ENCODE data around the gene EFNA3. TPM values are rescaled to one million over a fixed set of nuclear protein-coding genes. Genes with fewer than 3 reads are reported as not detected.

The EFNA3 gene
- total and polyA plus RNA-seq, 2 donors (not counting 1 experiment from before 2014, with no cell fraction given): 0.30 to 0.33 TPM

GRCh38 chr1:155030243-155030795 is 48.3 kb upstream of the EFNA3 start:
- no peak overlapping the region for H3K27ac ChIP-seq (ENCODE audit: insufficient read depth, low read length)
- H3K4me1 ChIP-seq (ENCODE audit: control insufficient read depth, extremely low read depth, insufficient read depth, low read length): no peaks in the 10 kb centered on the region
- no peaks in the 10 kb centered on the region for H4K20me1 ChIP-seq (ENCODE audit: control insufficient read depth, extremely low read depth, insufficient read depth, low read length)
- H3K9ac ChIP-seq (ENCODE audit: insufficient read depth, low read length): no peak overlapping the region
- no peak for DNase-seq (ENCODE audit: low read depth in 2 of 2)
- no peak overlapping the region for H2AFZ ChIP-seq (ENCODE audit: low read length)
- H3K4me3 ChIP-seq (replicated peaks in 1 of 4; ENCODE audit: control extremely low read depth in 1 of 4, insufficient read depth in 1 of 4, low read depth in 3 of 4, low read length in 4 of 4): no peak overlapping the region
- H3K27me3 ChIP-seq (ENCODE audit: control insufficient read depth, insufficient read depth, low read length): peaks cover 3% of the 10 kb centered on the region
- H3K36me3 ChIP-seq (ENCODE audit: control insufficient read depth, insufficient read depth, low read length): no peaks in the 10 kb centered on the region
- TF ChIP-seq EZH2 (IDR thresholded peaks at IDR 0.05; ENCODE audit: low read length, missing control alignments) (no peak), CTCF (conservative IDR thresholded peaks at IDR 0.05 in 1 of 2, IDR thresholded peaks at IDR 0.05 in 1 of 2; ENCODE audit: low read depth in 1 of 2, low read length in 2 of 2) (no peak)
- no peaks in the 10 kb centered on the region for H3K79me2 ChIP-seq (ENCODE audit: control insufficient read depth, insufficient read depth, low read length)
- no peaks in the 10 kb centered on the region for H3K9me3 ChIP-seq (ENCODE audit: control insufficient read depth, insufficient read depth, low read depth, low read length)
- H3K4me2 ChIP-seq (ENCODE audit: extremely low read depth, insufficient read depth, low read length): no peak overlapping the region

DNA sequence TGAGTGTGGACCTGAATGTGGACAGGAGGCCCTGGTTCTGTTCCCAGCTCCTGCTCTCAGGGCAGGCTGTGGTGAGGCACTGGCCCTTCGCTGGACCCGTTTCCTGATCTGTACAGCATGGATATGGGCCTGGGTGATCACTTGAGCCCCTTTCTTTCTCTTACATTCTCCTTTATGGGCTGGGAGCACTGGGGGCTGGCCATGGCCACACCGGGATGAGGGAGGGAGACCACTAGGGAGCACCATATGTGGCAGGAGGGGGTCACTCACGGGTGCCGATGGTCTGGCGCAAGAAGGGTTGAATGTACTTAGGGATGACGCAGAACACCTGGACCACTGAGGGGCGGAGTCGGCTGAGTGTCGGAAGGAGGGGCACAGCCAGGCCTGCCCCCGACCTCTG is 47.7 kb upstream of the EFNA3 start:
- H3K79me2 ChIP-seq (ENCODE audit: control insufficient read depth, insufficient read depth, low read length): no peaks in the 10 kb centered on the region
- no peak overlapping the region for H3K4me3 ChIP-seq (replicated peaks in 1 of 4; ENCODE audit: control extremely low read depth in 1 of 4, insufficient read depth in 1 of 4, low read depth in 3 of 4, low read length in 4 of 4)
- no peaks in the 10 kb centered on the region for H3K9me3 ChIP-seq (ENCODE audit: control insufficient read depth, insufficient read depth, low read depth, low read length)
- peaks cover 3% of the 10 kb centered on the region for H3K27me3 ChIP-seq (ENCODE audit: control insufficient read depth, insufficient read depth, low read length)
- no peak overlapping the region for H3K9ac ChIP-seq (ENCODE audit: insufficient read depth, low read length)
- no peak for TF ChIP-seq CTCF (conservative IDR thresholded peaks at IDR 0.05 in 1 of 2, IDR thresholded peaks at IDR 0.05 in 1 of 2; ENCODE audit: low read depth in 1 of 2, low read length in 2 of 2)
- TF ChIP-seq EZH2 (IDR thresholded peaks at IDR 0.05; ENCODE audit: low read length, missing control alignments): no peak
- no peaks in the 10 kb centered on the region for H4K20me1 ChIP-seq (ENCODE audit: control insufficient read depth, extremely low read depth, insufficient read depth, low read length)
- no peak overlapping the region for H3K4me2 ChIP-seq (ENCODE audit: extremely low read depth, insufficient read depth, low read length)
- no peaks in the 10 kb centered on the region for H3K36me3 ChIP-seq (ENCODE audit: control insufficient read depth, insufficient read depth, low read length)
- no peak overlapping the region for H2AFZ ChIP-seq (ENCODE audit: low read length)
- H3K27ac ChIP-seq (ENCODE audit: insufficient read depth, low read length): no peak overlapping the region
- no peaks in the 10 kb centered on the region for H3K4me1 ChIP-seq (ENCODE audit: control insufficient read depth, extremely low read depth, insufficient read depth, low read length)
- no peak for DNase-seq (ENCODE audit: low read depth in 2 of 2)

DNA sequence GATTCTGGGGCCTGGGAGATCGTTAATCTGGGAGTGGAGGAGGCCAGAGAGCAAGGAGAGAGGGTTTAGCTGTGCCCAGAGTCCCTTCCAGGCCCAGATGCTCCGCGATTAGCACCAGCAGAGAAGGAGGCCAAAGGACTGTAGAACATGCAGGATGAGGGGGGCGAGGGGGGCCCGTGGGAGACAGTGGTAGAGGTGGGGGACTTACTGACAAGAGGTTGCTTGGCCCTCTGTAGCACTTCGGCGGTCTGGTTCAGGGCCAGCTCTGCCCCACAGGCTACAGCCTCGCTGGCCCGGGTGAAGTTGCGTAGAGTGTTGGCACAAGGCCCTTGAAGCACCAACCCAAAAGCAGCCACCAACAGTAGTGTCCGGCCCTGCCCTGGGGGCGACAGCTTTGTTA is 45.8 kb upstream of the EFNA3 start:
- Histone ChIP-seq H4K20me1 (ENCODE audit: control insufficient read depth, extremely low read depth, insufficient read depth, low read length) (no peaks in the 10 kb centered on the region), H3K4me2 (ENCODE audit: extremely low read depth, insufficient read depth, low read length) (no peak overlapping the region), H3K9ac (ENCODE audit: insufficient read depth, low read length) (no peak overlapping the region), H3K4me1 (ENCODE audit: control insufficient read depth, extremely low read depth, insufficient read depth, low read length) (no peaks in the 10 kb centered on the region), H3K27me3 (ENCODE audit: control insufficient read depth, insufficient read depth, low read length) (peaks cover 5% of the 10 kb centered on the region), H3K36me3 (ENCODE audit: control insufficient read depth, insufficient read depth, low read length) (no peaks in the 10 kb centered on the region), H2AFZ (ENCODE audit: low read length) (no peak overlapping the region), H3K4me3 (replicated peaks in 1 of 4; ENCODE audit: control extremely low read depth in 1 of 4, insufficient read depth in 1 of 4, low read depth in 3 of 4, low read length in 4 of 4) (no peak overlapping the region), H3K27ac (ENCODE audit: insufficient read depth, low read length) (no peak overlapping the region), H3K9me3 (ENCODE audit: control insufficient read depth, insufficient read depth, low read depth, low read length) (no peaks in the 10 kb centered on the region), H3K79me2 (ENCODE audit: control insufficient read depth, insufficient read depth, low read length) (no peaks in the 10 kb centered on the region)
- TF ChIP-seq EZH2 (IDR thresholded peaks at IDR 0.05; ENCODE audit: low read length, missing control alignments) (no peak), CTCF (conservative IDR thresholded peaks at IDR 0.05 in 1 of 2, IDR thresholded peaks at IDR 0.05 in 1 of 2; ENCODE audit: low read depth in 1 of 2, low read length in 2 of 2) (no peak)
- no peak for DNase-seq (ENCODE audit: low read depth in 2 of 2)
